ENCODE data around the gene SMIM24.

GRCh38 chr19:3481241-3482090 lies 1.1 kb upstream of the SMIM24 start:
- TF ChIP-seq CTCF (IDR thresholded peaks at IDR 0.05; ENCODE audit: poor library complexity, severe bottlenecking) (no peak), EP300 (conservative IDR thresholded peaks at IDR 0.05; ENCODE audit: poor library complexity, severe bottlenecking) (no peak), RAD21 (conservative IDR thresholded peaks at IDR 0.05) (no peak), SMC3 (conservative IDR thresholded peaks at IDR 0.05; ENCODE audit: poor library complexity) (no peak)
